H1 (cell line): ENCODE results near the gene HBS1L. TPM values are rescaled to one million over a fixed set of nuclear protein-coding genes. Genes with fewer than 3 reads are reported as not detected.

Experiments used
- BRCA1 ChIP-seq: IDR thresholded peaks from 2 replicates; pipeline ENCODE4 v1.6.1; 2012; ENCODE audit warnings: low read depth, low read length, improper control_type of control experiment
- JUND ChIP-seq: IDR thresholded peaks from 2 replicates; pipeline ENCODE4 v1.6.1; 2011; ENCODE audit warnings: mild to moderate bottlenecking, improper control_type of control experiment, low read length
- MAFK ChIP-seq: IDR thresholded peaks from 2 replicates; pipeline ENCODE4 v1.6.1; 2012; ENCODE audit warnings: low read depth, mild to moderate bottlenecking, improper control_type of control experiment, low read length
- RAD21 ChIP-seq, 2 experiments: IDR thresholded peaks in 1 of 2; conservative IDR thresholded peaks in 1 of 2; 2 replicates each; pipeline ENCODE4 v1.6.1; 2011; ENCODE audit warnings: low read depth in 2 of 2, low read length in 2 of 2, improper control_type of control experiment in 1 of 2, inconsistent platforms in 1 of 2, mild to moderate bottlenecking in 1 of 2, moderate library complexity in 1 of 2
- TBP ChIP-seq: IDR thresholded peaks from 2 replicates; pipeline ENCODE4 v1.6.1; 2011; ENCODE audit warnings: low read depth, low read length, improper control_type of control experiment
- polyA plus RNA-seq, 7 experiments: library from polyadenylated mRNA; depleted of rRNA in 3 of 7; stranded (reverse) in 5 of 7; unstranded in 2 of 7; fragments of >200 nt in 5 of 7; fragments of 200-250 nt in 2 of 7; gene quantifications; 1 replicate in 5 of 7; 2 replicates in 1 of 7; 4 replicates in 1 of 7; pipeline versions ENCODE4 v1.2.1 to v1.2.3, GENCODE V29; 2011 to 2013; ENCODE audit warnings: missing spikeins in 2 of 7, mixed read lengths in 2 of 7
- total RNA-seq: library from RNA; stranded (reverse); fragmentation: NEBNext Ultra II Directional; extraction: Animal tissue kit (Norgen Biotek cat#: 25700); gene quantifications from 2 replicates; pipeline ENCODE4 v1.2.1, GENCODE V29; 2021
- TF ChIP-seq, protein P1 (sequence below): IDR thresholded peaks from 2 replicates; pipeline ENCODE4 v1.6.1; 2011; ENCODE audit warnings: low read length, improper control_type of control experiment

HBS1L gene
- total and polyA plus RNA-seq, 2 of the 8 experiments (the other 6 are each of a cell fraction or from before 2014, with no cell fraction given), result 28.1 to 97.1 TPM

DNA sequence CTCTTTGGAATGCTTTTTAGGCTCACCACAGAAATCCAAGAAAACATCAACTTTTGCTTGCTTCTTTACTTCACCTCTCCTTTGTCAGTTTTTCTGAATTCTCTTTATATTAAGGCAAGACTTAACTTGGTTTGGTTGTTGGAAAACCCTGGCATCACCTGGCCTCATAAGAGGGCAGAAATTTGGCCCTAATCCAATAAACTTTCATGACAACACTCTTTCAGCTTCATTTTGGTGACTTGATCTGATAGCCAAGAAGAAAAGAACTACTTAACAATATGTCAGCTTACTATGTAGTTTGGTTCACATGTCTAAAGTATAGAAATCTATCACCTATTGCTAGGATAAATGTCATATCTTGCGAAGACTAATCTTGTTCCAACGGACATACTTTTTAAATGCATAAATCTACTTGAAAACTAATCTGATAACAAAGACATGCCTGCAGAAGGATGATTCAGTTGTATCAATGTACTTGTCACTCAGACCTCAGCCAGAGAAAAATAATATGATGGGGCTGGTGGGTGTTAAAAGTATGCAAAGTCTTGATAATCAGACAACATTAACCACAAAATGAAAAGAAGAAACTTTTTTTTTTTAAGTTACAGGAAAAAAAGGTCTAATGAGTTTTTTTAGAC is 19.3 kb upstream of the HBS1L start (continued):
- TF ChIP-seq RAD21 (IDR thresholded peaks at IDR 0.05 in 1 of 2, conservative IDR thresholded peaks at IDR 0.05 in 1 of 2; ENCODE audit: low read depth in 2 of 2, low read length in 2 of 2), result no peak
- TF ChIP-seq MAFK, result no peak
- TF ChIP-seq BRCA1, result no peak
- TF ChIP-seq TBP, result no peak
- TF ChIP-seq, protein P1, sequence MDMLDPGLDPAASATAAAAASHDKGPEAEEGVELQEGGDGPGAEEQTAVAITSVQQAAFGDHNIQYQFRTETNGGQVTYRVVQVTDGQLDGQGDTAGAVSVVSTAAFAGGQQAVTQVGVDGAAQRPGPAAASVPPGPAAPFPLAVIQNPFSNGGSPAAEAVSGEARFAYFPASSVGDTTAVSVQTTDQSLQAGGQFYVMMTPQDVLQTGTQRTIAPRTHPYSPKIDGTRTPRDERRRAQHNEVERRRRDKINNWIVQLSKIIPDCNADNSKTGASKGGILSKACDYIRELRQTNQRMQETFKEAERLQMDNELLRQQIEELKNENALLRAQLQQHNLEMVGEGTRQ, result no peak
- no peak for TF ChIP-seq JUND
- TF ChIP-seq, all 59 proteins: peak for 0
